GM12892 (cell line): ENCODE results near the gene SMIM10L1.

ENCODE experiments used
- DNase-seq: peaks from one replicate; pipeline ENCODE4 v3.0.0; 2011; ENCODE audit not compliant: insufficient read length
- FAIRE-seq: peaks from 2 replicates; lab custom pipeline; 2011; peaks lifted over from hg19 to GRCh38; lab: Jason Lieb, UNC
- POLR2A ChIP-seq: IDR thresholded peaks from 2 replicates; pipeline ENCODE4 v1.6.1; 2011; ENCODE audit warnings: low read depth, low read length, control low read depth
- POLR2AphosphoS5 ChIP-seq: IDR thresholded peaks from 2 replicates; pipeline ENCODE4 v1.6.1; 2011; ENCODE audit warnings: low read depth, low read length, control low read depth
- TAF1 ChIP-seq: IDR thresholded peaks from 2 replicates; pipeline ENCODE4 v1.6.1; 2011; ENCODE audit warnings: low read depth, mild to moderate bottlenecking, control low read depth, low read length, borderline replicate concordance

The SMIM10L1 gene

DNA sequence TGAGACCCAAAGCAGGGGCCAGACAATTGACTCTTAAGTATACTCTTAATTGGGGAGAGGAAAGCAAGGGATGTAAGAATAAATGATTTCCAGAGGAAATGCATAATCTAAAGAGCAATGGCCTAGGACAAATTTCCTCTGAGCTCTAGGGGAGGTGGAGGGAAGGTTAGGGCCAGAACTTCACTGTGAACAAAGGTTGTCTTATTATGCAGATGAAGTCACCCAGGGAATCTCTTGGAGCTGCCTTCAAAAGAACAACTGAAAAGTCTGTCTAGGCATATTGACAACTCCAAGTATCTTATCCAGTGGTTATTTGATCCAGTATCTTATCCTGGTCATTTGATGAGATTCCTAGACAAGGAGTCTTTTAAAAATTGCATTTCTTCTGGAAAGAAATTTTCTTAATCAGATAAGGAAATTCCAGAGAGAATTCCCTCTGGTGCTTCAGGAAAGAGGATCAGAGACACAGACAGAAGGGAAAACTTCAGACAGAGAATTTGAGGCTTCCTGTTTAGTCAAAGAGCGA lies 16.5 kb upstream of the SMIM10L1 start:
- TF ChIP-seq POLR2A: no peak
- no peak for TF ChIP-seq TAF1
- TF ChIP-seq POLR2AphosphoS5: no peak
- DNase-seq (no peak), FAIRE-seq (no peak)

DNA sequence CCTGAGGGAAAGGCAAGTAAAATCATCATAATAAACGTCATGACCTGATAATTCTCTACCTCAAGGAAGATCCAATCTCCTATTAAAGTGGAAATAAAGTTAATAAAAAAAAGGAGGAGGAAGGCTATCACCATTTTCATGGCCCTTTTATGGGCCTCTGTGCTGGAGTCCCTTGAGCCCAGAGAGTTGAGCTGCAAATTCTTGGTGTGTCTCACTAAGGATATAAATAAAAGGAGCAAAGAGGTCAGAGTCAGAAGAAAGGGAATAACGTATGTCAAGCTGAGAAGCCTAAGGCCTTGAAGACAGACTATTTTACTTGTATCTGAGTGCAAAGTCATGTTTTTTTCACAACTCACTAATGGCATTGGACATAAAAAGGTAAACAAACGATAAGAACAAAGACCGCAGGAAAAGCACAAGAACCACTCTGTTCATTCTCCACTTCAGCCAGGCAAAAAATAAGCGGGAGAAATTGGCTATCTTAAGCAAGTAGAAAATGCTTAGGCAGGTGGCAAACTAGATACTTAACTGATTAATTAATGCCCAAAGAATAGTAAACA lies 12.0 kb upstream of the SMIM10L1 start:
- FAIRE-seq (no peak), DNase-seq (no peak)
- TF ChIP-seq POLR2A: no peak
- TF ChIP-seq POLR2AphosphoS5: no peak
- no peak for TF ChIP-seq TAF1

- DNase-seq (no peak), FAIRE-seq (no peak)
- TF ChIP-seq POLR2AphosphoS5 (no peak), POLR2A (no peak), TAF1 (no peak)
Observed at GRCh38 chr12:11162502-11162901, 8.5 kb upstream of the SMIM10L1 start.

GRCh38 chr12:11164384-11164783 lies 6.6 kb upstream of the SMIM10L1 start:
- DNase-seq (no peak), FAIRE-seq (no peak)
- TF ChIP-seq TAF1: no peak
- TF ChIP-seq POLR2A: no peak
- TF ChIP-seq POLR2AphosphoS5: no peak

DNA sequence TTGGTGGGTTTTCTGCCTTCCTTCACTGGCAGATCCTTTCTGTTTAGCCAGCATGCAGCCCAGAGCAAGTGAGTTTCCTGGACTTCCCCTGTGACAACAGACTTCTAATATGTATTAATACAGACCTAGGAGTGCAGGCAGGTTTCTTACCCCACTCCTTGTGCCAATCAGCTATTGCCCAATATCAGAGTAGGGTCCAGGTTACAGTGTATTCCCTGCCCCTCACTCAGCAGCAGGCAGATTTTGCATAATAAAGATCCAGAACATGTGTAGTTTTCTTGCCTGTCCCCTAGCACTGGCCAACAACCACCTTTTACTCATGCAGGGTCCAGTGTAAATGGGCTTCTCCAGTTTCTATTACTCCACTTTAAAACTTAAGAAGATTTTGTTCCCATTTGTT lies 4.7 kb upstream of the SMIM10L1 start:
- no peak for TF ChIP-seq POLR2AphosphoS5
- no peak for TF ChIP-seq TAF1
- TF ChIP-seq POLR2A: no peak
- FAIRE-seq (peak; percentile 14), DNase-seq (no peak)

- no peak for DNase-seq
- no peak for FAIRE-seq
- TF ChIP-seq TAF1 (no peak), POLR2A (no peak), POLR2AphosphoS5 (no peak)
Observed at GRCh38 chr12:11170810-11171144, 217 bp upstream of the SMIM10L1 start.

DNA sequence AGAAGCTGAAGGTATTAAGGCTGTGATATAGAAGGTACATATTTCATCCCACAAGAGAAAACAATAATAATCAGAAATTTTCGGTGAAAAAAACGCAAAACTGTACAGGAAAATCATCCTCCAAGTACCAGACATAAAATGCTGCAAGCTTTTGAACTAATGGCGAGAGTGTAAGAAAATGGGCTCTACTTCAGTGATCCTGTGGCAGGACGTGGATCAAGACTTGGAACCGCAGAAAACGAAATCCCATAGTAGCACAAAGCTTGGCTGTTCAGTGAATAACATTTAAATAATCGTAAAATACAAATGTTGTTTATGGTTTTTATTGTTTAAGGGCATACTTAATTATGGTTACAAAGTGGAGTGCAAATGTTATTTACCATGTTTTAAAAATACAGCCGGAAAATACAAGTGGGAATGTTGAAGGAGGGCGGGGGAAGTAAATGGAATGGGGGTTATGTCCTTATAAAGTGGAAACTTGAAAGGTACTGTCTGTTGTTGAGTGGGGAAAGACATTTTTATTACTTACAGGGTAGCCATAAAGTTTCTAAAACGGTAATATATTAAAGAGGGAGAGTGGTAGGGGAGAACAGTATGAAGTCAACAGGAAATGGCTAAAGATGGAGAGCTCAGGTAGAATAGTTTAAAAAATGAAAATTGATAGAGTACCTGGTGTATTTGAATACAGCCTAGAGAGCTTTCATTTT lies 1.1 kb downstream of the SMIM10L1 start:
- DNase-seq (no peak), FAIRE-seq (peak; percentile 67)
- TF ChIP-seq POLR2A (no peak), POLR2AphosphoS5 (no peak), TAF1 (no peak)

DNA sequence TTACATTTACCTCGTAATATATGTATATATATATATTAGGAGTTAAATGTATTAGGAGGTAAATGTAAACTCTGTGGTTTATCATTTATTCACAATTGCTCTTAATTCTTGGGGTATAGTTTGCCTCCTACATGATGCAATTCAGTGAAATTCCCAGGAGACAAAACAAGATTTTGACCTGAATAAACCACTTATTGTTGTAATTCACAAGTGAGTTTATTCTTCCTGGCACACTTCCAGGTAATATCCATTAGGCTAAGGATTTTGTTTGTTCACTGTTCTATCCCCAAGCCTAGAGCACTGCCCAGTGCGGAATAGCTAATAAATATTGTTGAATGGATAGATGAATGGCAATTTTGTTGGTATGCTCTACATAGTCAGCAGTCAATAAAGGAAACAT lies 3.0 kb downstream of the SMIM10L1 start:
- no peak for TF ChIP-seq POLR2AphosphoS5
- no peak for TF ChIP-seq POLR2A
- TF ChIP-seq TAF1: no peak
- DNase-seq (no peak), FAIRE-seq (no peak)

- no peak for TF ChIP-seq TAF1
- TF ChIP-seq POLR2AphosphoS5: no peak
- no peak for TF ChIP-seq POLR2A
- no peak for FAIRE-seq
Observed at GRCh38 chr12:11178250-11178649, 7.3 kb downstream of the SMIM10L1 start.

GRCh38 chr12:11182529-11182928 lies 11.5 kb downstream of the SMIM10L1 start:
- FAIRE-seq: no peak
- no peak for DNase-seq
- TF ChIP-seq POLR2AphosphoS5 (no peak), POLR2A (no peak), TAF1 (no peak)

More at GRCh38 chr12:11178250-11178649, 7.3 kb downstream of the SMIM10L1 start:
- no peak for DNase-seq

- DNase-seq (no peak), FAIRE-seq (no peak)
- TF ChIP-seq POLR2AphosphoS5 (no peak), POLR2A (no peak), TAF1 (no peak)
Observed at GRCh38 chr12:11183011-11183410, 12.0 kb downstream of the SMIM10L1 start.

- no peak for DNase-seq
- TF ChIP-seq POLR2AphosphoS5: no peak
- no peak for TF ChIP-seq POLR2A
- no peak for TF ChIP-seq TAF1
- no peak for FAIRE-seq
Observed at GRCh38 chr12:11186837-11187236, 15.8 kb downstream of the SMIM10L1 start, which contains the start of gene TAS2R42. Gene TAS2R42 (minus strand): TSS chr12:11186937. CDS start chr12:11186937, 0 bp downstream.

- FAIRE-seq: no peak
- no peak for DNase-seq
- TF ChIP-seq POLR2A (no peak), POLR2AphosphoS5 (no peak), TAF1 (no peak)
Observed at GRCh38 chr12:11202811-11203210, 31.8 kb downstream of the SMIM10L1 start.
